ENCODE data around the gene ALOXE3. TPM values are rescaled to one million over a fixed set of nuclear protein-coding genes. Genes with fewer than 3 reads are reported as not detected.

ALOXE3 gene
- polyA plus RNA-seq, 2 donors: 0.43 to 1.7 TPM

GRCh38 chr17:8060274-8060673 lies 58.0 kb downstream of the ALOXE3 start:
- H3K9me3 ChIP-seq (ENCODE audit: control insufficient read depth in 2 of 2, insufficient read depth in 1 of 2, low read depth in 1 of 2, low read length in 1 of 2): no peaks in the 10 kb centered on the region
- H3K27me3 ChIP-seq (ENCODE audit: control insufficient read depth in 1 of 2, insufficient read depth in 2 of 2, low read length in 2 of 2): peaks cover 0 to 5% of the 10 kb centered on the region in 2 donors
- peaks cover 0 to 2% of the 10 kb centered on the region in 2 donors for H3K4me1 ChIP-seq (ENCODE audit: control insufficient read depth in 2 of 2, insufficient read depth in 2 of 2, low read length in 1 of 2)
- WGBS, 2 donors: 6% methylated on average over 10 of the region's 10 CpGs
- H3K36me3 ChIP-seq (ENCODE audit: control insufficient read depth in 2 of 2, insufficient read depth in 2 of 2, low read length in 1 of 2): no peaks in the 10 kb centered on the region
- no peak overlapping the region for H3K27ac ChIP-seq (ENCODE audit: low read depth in 2 of 2, low read length in 1 of 2)
- no peak overlapping the region for H3K4me3 ChIP-seq (ENCODE audit: low read depth in 1 of 2, low read length in 2 of 2)

- no peak overlapping the region for H3K27ac ChIP-seq (ENCODE audit: low read depth in 2 of 2, low read length in 1 of 2)
- H3K27me3 ChIP-seq (ENCODE audit: control insufficient read depth in 1 of 2, insufficient read depth in 2 of 2, low read length in 2 of 2): peaks cover 0 to 5% of the 10 kb centered on the region in 2 donors
Measured at GRCh38 chr17:8059131-8059530, 59.2 kb downstream of the ALOXE3 start.

GRCh38 chr17:8057691-8058114 lies 60.6 kb downstream of the ALOXE3 start:
- H3K27me3 ChIP-seq (ENCODE audit: control insufficient read depth in 1 of 2, insufficient read depth in 2 of 2, low read length in 2 of 2): peaks cover 0 to 5% of the 10 kb centered on the region in 2 donors
- H3K9me3 ChIP-seq (ENCODE audit: control insufficient read depth in 2 of 2, insufficient read depth in 1 of 2, low read depth in 1 of 2, low read length in 1 of 2): no peaks in the 10 kb centered on the region
- H3K4me1 ChIP-seq (ENCODE audit: control insufficient read depth in 2 of 2, insufficient read depth in 2 of 2, low read length in 1 of 2): peaks cover 0 to 2% of the 10 kb centered on the region in 2 donors
- H3K4me3 ChIP-seq (ENCODE audit: low read depth in 1 of 2, low read length in 2 of 2): no peak overlapping the region
- 7 to 8% methylated on average over 14 of the region's 14 CpGs for WGBS, 2 donors
- H3K27ac ChIP-seq (ENCODE audit: low read depth in 2 of 2, low read length in 1 of 2): no peak overlapping the region
- H3K36me3 ChIP-seq (ENCODE audit: control insufficient read depth in 2 of 2, insufficient read depth in 2 of 2, low read length in 1 of 2): no peaks in the 10 kb centered on the region

More at GRCh38 chr17:8059131-8059530, 59.2 kb downstream of the ALOXE3 start:
- Histone ChIP-seq H3K4me1 (ENCODE audit: control insufficient read depth in 2 of 2, insufficient read depth in 2 of 2, low read length in 1 of 2) (peaks cover 0 to 2% of the 10 kb centered on the region in 2 donors), H3K4me3 (ENCODE audit: low read depth in 1 of 2, low read length in 2 of 2) (no peak overlapping the region), H3K36me3 (ENCODE audit: control insufficient read depth in 2 of 2, insufficient read depth in 2 of 2, low read length in 1 of 2) (no peaks in the 10 kb centered on the region), H3K9me3 (ENCODE audit: control insufficient read depth in 2 of 2, insufficient read depth in 1 of 2, low read depth in 1 of 2, low read length in 1 of 2) (no peaks in the 10 kb centered on the region)
- 9 to 12% methylated on average over 7 of the region's 7 CpGs for WGBS, 2 donors

GRCh38 chr17:8056976-8057625 lies 61.2 kb downstream of the ALOXE3 start:
- peaks cover 0 to 5% of the 10 kb centered on the region in 2 donors for H3K27me3 ChIP-seq (ENCODE audit: control insufficient read depth in 1 of 2, insufficient read depth in 2 of 2, low read length in 2 of 2)
- no peaks in the 10 kb centered on the region for H3K36me3 ChIP-seq (ENCODE audit: control insufficient read depth in 2 of 2, insufficient read depth in 2 of 2, low read length in 1 of 2)
- H3K27ac ChIP-seq (ENCODE audit: low read depth in 2 of 2, low read length in 1 of 2): no peak overlapping the region
- no peak overlapping the region for H3K4me3 ChIP-seq (ENCODE audit: low read depth in 1 of 2, low read length in 2 of 2)
- 56 to 64% methylated on average over 17 of the region's 17 CpGs for WGBS, 2 donors
- no peaks in the 10 kb centered on the region for H3K9me3 ChIP-seq (ENCODE audit: control insufficient read depth in 2 of 2, insufficient read depth in 1 of 2, low read depth in 1 of 2, low read length in 1 of 2)
- H3K4me1 ChIP-seq (ENCODE audit: control insufficient read depth in 2 of 2, insufficient read depth in 2 of 2, low read length in 1 of 2): peaks cover 0 to 2% of the 10 kb centered on the region in 2 donors

GRCh38 chr17:8056232-8056975 lies 61.9 kb downstream of the ALOXE3 start:
- Histone ChIP-seq H3K27ac (ENCODE audit: low read depth in 2 of 2, low read length in 1 of 2) (no peak overlapping the region), H3K36me3 (ENCODE audit: control insufficient read depth in 2 of 2, insufficient read depth in 2 of 2, low read length in 1 of 2) (no peaks in the 10 kb centered on the region), H3K4me1 (ENCODE audit: control insufficient read depth in 2 of 2, insufficient read depth in 2 of 2, low read length in 1 of 2) (peaks cover 0 to 2% of the 10 kb centered on the region in 2 donors), H3K9me3 (ENCODE audit: control insufficient read depth in 2 of 2, insufficient read depth in 1 of 2, low read depth in 1 of 2, low read length in 1 of 2) (no peaks in the 10 kb centered on the region), H3K27me3 (ENCODE audit: control insufficient read depth in 1 of 2, insufficient read depth in 2 of 2, low read length in 2 of 2) (peaks cover 0 to 5% of the 10 kb centered on the region in 2 donors), H3K4me3 (ENCODE audit: low read depth in 1 of 2, low read length in 2 of 2) (no peak overlapping the region)
- WGBS, 2 donors: 38 to 54% methylated on average over 14 of the region's 14 CpGs

GRCh38 chr17:8055851-8056231 lies 62.5 kb downstream of the ALOXE3 start:
- Histone ChIP-seq H3K36me3 (ENCODE audit: control insufficient read depth in 2 of 2, insufficient read depth in 2 of 2, low read length in 1 of 2) (no peaks in the 10 kb centered on the region), H3K27ac (ENCODE audit: low read depth in 2 of 2, low read length in 1 of 2) (no peak overlapping the region), H3K4me1 (ENCODE audit: control insufficient read depth in 2 of 2, insufficient read depth in 2 of 2, low read length in 1 of 2) (peaks cover 0 to 2% of the 10 kb centered on the region in 2 donors), H3K4me3 (ENCODE audit: low read depth in 1 of 2, low read length in 2 of 2) (no peak overlapping the region), H3K9me3 (ENCODE audit: control insufficient read depth in 2 of 2, insufficient read depth in 1 of 2, low read depth in 1 of 2, low read length in 1 of 2) (no peaks in the 10 kb centered on the region), H3K27me3 (ENCODE audit: control insufficient read depth in 1 of 2, insufficient read depth in 2 of 2, low read length in 2 of 2) (peaks cover 0 to 3% of the 10 kb centered on the region in 2 donors)
- 76 to 81% methylated on average over 3 of the region's 3 CpGs for WGBS, 2 donors

- Histone ChIP-seq H3K4me3 (ENCODE audit: low read depth in 1 of 2, low read length in 2 of 2) (no peak overlapping the region), H3K9me3 (ENCODE audit: control insufficient read depth in 2 of 2, insufficient read depth in 1 of 2, low read depth in 1 of 2, low read length in 1 of 2) (no peaks in the 10 kb centered on the region), H3K36me3 (ENCODE audit: control insufficient read depth in 2 of 2, insufficient read depth in 2 of 2, low read length in 1 of 2) (no peaks in the 10 kb centered on the region), H3K27me3 (ENCODE audit: control insufficient read depth in 1 of 2, insufficient read depth in 2 of 2, low read length in 2 of 2) (no peaks in the 10 kb centered on the region), H3K27ac (ENCODE audit: low read depth in 2 of 2, low read length in 1 of 2) (no peak overlapping the region), H3K4me1 (ENCODE audit: control insufficient read depth in 2 of 2, insufficient read depth in 2 of 2, low read length in 1 of 2) (peaks cover 0 to 2% of the 10 kb centered on the region in 2 donors)
- 93 to 96% methylated on average over 7 of the region's 7 CpGs for WGBS, 2 donors
Measured at GRCh38 chr17:8053600-8053999, 64.7 kb downstream of the ALOXE3 start.

- Histone ChIP-seq H3K4me3 (ENCODE audit: low read depth in 1 of 2, low read length in 2 of 2) (no peak overlapping the region), H3K4me1 (ENCODE audit: control insufficient read depth in 2 of 2, insufficient read depth in 2 of 2, low read length in 1 of 2) (peaks cover 0 to 2% of the 10 kb centered on the region in 2 donors), H3K27ac (ENCODE audit: low read depth in 2 of 2, low read length in 1 of 2) (no peak overlapping the region), H3K9me3 (ENCODE audit: control insufficient read depth in 2 of 2, insufficient read depth in 1 of 2, low read depth in 1 of 2, low read length in 1 of 2) (no peaks in the 10 kb centered on the region), H3K27me3 (ENCODE audit: control insufficient read depth in 1 of 2, insufficient read depth in 2 of 2, low read length in 2 of 2) (no peaks in the 10 kb centered on the region), H3K36me3 (ENCODE audit: control insufficient read depth in 2 of 2, insufficient read depth in 2 of 2, low read length in 1 of 2) (peaks cover 0 to 2% of the 10 kb centered on the region in 2 donors)
- WGBS, 2 donors: 93 to 94% methylated on average over 6 of the region's 6 CpGs
Measured at GRCh38 chr17:8052256-8053252, 65.8 kb downstream of the ALOXE3 start.

- Histone ChIP-seq H3K27ac (ENCODE audit: low read depth in 2 of 2, low read length in 1 of 2) (no peak overlapping the region), H3K36me3 (ENCODE audit: control insufficient read depth in 2 of 2, insufficient read depth in 2 of 2, low read length in 1 of 2) (peaks cover 0 to 2% of the 10 kb centered on the region in 2 donors), H3K9me3 (ENCODE audit: control insufficient read depth in 2 of 2, insufficient read depth in 1 of 2, low read depth in 1 of 2, low read length in 1 of 2) (no peaks in the 10 kb centered on the region), H3K4me3 (ENCODE audit: low read depth in 1 of 2, low read length in 2 of 2) (no peak overlapping the region), H3K27me3 (ENCODE audit: control insufficient read depth in 1 of 2, insufficient read depth in 2 of 2, low read length in 2 of 2) (no peaks in the 10 kb centered on the region), H3K4me1 (ENCODE audit: control insufficient read depth in 2 of 2, insufficient read depth in 2 of 2, low read length in 1 of 2) (peaks cover 0 to 2% of the 10 kb centered on the region in 2 donors)
- WGBS, 2 donors: 84 to 92% methylated on average over 7 of the region's 7 CpGs
Measured at GRCh38 chr17:8051831-8052230, 66.5 kb downstream of the ALOXE3 start.

Data from esophagus (tissue), 2 donors.